M059J (cell line): Measurements from ENCODE around the gene NANS. TPM values are rescaled to one million over a fixed set of nuclear protein-coding genes. Genes with fewer than 3 reads are reported as not detected.

ENCODE experiments used
- total RNA-seq: library from RNA; depleted of rRNA; stranded (reverse); fragments of >200 nt; shearing (Covaris generic); gene quantifications from 2 replicates; pipeline ENCODE4 v1.2.3, GENCODE V29; 2014; rRNA removed

Gene NANS
- total RNA-seq, 1 experiment from 2014 or later = 135 TPM

Other genes with a start within 250 kb of the NANS start
- not detected in 2 replicates for gene FOXE1, start 203.5 kb upstream of the NANS start, total RNA-seq
- gene TRMO, start 134.2 kb upstream of the NANS start, total RNA-seq = 17.3 and 18.4 TPM in 2 replicates
- gene HEMGN, start 118.6 kb upstream of the NANS start, total RNA-seq = not detected in 2 replicates
- 12.6 and 23.6 TPM in 2 replicates for gene ANP32B, start 73.4 kb upstream of the NANS start, total RNA-seq
- gene TRIM14, start 62.5 kb downstream of the NANS start, total RNA-seq = 59.0 and 78.0 TPM in 2 replicates
- gene CORO2A, start 135.9 kb downstream of the NANS start, total RNA-seq = 3.6 and 4.3 TPM in 2 replicates
- 14.0 and 27.9 TPM in 2 replicates for gene TBC1D2, start 198.9 kb downstream of the NANS start, total RNA-seq